C4-2B (cell line): Measurements from ENCODE around the gene MED13.

Experiments used
- ZFX ChIP-seq: fragments of 450-650 bp; IDR thresholded peaks from 2 replicates; pipeline ENCODE4 v1.6.1; 2017
- TF ChIP-seq, protein P1 (sequence below): fragments of 450-650 bp; conservative IDR thresholded peaks from 2 replicates; pipeline ENCODE4 v1.5.1; 2017; ENCODE audit warnings: mild to moderate bottlenecking

DNA sequence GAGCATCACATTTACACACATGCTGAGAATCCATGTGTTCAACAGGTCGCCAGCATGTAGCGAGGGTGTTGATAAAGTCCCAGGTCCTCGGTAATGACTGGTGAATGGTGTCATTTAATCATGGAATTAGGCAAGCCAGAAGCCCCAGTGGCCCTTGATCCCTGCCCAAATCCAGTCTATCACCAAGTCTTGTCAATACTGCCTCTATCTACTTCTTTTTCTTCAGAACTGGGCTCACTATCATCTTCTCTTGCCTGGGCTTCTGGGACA is 31.3 kb upstream of the MED13 start:
- TF ChIP-seq, protein P1, sequence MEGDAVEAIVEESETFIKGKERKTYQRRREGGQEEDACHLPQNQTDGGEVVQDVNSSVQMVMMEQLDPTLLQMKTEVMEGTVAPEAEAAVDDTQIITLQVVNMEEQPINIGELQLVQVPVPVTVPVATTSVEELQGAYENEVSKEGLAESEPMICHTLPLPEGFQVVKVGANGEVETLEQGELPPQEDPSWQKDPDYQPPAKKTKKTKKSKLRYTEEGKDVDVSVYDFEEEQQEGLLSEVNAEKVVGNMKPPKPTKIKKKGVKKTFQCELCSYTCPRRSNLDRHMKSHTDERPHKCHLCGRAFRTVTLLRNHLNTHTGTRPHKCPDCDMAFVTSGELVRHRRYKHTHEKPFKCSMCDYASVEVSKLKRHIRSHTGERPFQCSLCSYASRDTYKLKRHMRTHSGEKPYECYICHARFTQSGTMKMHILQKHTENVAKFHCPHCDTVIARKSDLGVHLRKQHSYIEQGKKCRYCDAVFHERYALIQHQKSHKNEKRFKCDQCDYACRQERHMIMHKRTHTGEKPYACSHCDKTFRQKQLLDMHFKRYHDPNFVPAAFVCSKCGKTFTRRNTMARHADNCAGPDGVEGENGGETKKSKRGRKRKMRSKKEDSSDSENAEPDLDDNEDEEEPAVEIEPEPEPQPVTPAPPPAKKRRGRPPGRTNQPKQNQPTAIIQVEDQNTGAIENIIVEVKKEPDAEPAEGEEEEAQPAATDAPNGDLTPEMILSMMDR = no peak
- TF ChIP-seq ZFX = no peak
